ENCODE data around the gene ZMYND8. TPM values are rescaled to one million over a fixed set of nuclear protein-coding genes. Genes with fewer than 3 reads are reported as not detected.

Gene ZMYND8
- total RNA-seq, 4 donors from 2014 or later = 48.5 to 169 (median 54.1) TPM

DNA sequence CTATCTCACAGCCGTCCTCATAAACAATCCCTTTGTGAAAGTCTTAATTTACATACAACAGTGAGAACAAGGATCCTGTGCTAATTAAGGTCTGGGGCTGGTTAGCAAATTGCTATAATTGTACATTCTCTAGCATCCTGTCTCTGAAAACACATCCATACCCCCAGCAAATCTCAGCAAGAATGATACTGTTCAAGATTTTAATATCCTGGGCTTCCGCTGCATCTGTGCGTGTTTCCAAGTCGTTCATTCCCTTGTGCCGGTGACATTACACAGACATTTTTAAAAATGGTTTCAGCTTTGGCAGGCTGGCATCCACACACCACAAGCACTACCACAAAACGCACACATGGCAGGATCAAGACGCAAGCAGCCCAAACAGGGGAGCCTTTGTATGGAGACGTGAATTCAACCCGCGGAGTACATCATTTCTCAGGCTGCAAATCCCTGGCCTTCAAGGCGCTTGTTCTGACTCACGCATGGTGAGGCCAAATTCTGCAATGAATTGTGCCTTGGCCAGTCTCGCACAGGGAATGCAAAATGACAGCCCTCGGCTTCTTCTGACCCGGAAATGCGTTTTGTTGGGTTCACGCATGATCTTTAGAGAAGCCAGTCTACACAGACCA, 20.3 kb downstream of the ZMYND8 start:
- 80% methylated on average over 16 of the region's 17 CpGs for WGBS
- Histone ChIP-seq H3K27ac (peak overlapping the region; percentile 94), H3K9me3 (no peaks in the 10 kb centered on the region), H3K4me3 (no peak overlapping the region), H3K27me3 (no peaks in the 10 kb centered on the region), H3K36me3 (peaks cover 5% of the 10 kb centered on the region), H3K4me1 (peaks cover 53% of the 10 kb centered on the region)
- DNase-seq (ENCODE audit: low spot score in 2 of 2) = peak in 1 of 2 donors; percentile 77
- TF ChIP-seq, protein P1, sequence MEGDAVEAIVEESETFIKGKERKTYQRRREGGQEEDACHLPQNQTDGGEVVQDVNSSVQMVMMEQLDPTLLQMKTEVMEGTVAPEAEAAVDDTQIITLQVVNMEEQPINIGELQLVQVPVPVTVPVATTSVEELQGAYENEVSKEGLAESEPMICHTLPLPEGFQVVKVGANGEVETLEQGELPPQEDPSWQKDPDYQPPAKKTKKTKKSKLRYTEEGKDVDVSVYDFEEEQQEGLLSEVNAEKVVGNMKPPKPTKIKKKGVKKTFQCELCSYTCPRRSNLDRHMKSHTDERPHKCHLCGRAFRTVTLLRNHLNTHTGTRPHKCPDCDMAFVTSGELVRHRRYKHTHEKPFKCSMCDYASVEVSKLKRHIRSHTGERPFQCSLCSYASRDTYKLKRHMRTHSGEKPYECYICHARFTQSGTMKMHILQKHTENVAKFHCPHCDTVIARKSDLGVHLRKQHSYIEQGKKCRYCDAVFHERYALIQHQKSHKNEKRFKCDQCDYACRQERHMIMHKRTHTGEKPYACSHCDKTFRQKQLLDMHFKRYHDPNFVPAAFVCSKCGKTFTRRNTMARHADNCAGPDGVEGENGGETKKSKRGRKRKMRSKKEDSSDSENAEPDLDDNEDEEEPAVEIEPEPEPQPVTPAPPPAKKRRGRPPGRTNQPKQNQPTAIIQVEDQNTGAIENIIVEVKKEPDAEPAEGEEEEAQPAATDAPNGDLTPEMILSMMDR (IDR thresholded peaks at IDR 0.05) = no peak
- TF ChIP-seq EP300 (IDR thresholded peaks at IDR 0.05) = no peak
- no peak for TF ChIP-seq POLR2A (IDR thresholded peaks at IDR 0.05)
- peak in 1 of 3 donors; percentile 50 for TF ChIP-seq POLR2AphosphoS5 (IDR thresholded peaks at IDR 0.05)

DNA sequence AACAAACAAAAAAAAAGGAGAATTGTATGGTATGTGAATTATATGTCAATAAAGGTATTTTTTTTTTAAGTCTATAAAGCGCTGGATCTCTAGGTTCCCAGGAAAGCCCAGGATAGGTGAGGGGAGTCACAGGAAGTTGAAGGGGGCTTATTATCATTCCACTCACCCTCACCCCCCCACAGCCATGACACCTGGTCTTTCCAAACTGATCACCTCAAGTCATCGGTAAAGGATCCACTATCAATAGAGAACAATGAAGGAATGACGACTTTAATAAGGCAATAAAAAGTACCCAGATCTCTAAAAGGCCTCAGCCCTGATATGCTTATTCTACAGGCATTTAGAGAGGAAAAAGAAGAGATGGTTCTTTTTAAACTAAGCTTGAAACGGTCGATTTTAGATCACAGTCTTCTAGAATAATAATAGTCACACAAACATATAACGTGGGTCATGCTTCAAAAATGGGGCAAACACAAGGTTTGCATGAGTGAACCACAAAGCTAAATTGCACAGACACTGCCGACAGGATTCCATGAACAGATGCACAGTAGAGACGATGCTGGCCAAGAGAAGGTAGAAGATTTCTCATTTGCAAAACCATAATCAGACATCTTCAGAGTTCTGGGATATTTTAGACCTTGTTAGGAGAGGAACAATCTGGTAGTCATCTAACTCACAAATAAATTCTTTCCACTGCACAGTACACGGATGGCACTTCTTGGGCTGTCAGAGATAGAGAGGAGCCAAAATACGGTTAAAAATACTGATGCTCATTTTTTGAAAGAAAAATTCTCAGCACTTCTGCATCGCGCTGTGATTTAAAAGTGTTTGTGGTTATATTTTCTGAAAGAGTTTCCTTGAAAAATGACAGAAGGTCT, 21.0 kb downstream of the ZMYND8 start:
- Histone ChIP-seq H3K36me3 (peaks cover 5% of the 10 kb centered on the region), H3K27me3 (no peaks in the 10 kb centered on the region), H3K4me3 (no peak overlapping the region), H3K9me3 (no peaks in the 10 kb centered on the region), H3K27ac (peak overlapping the region; percentile 94), H3K4me1 (peaks cover 61% of the 10 kb centered on the region)
- WGBS = 66% methylated on average over 12 of the region's 12 CpGs
- TF ChIP-seq, protein P1 (IDR thresholded peaks at IDR 0.05) = no peak
- no peak for TF ChIP-seq POLR2AphosphoS5 (IDR thresholded peaks at IDR 0.05)
- no peak for TF ChIP-seq POLR2A (IDR thresholded peaks at IDR 0.05)
- no peak for TF ChIP-seq EP300 (IDR thresholded peaks at IDR 0.05)
- DNase-seq (ENCODE audit: low spot score in 2 of 2) = no peak

DNA sequence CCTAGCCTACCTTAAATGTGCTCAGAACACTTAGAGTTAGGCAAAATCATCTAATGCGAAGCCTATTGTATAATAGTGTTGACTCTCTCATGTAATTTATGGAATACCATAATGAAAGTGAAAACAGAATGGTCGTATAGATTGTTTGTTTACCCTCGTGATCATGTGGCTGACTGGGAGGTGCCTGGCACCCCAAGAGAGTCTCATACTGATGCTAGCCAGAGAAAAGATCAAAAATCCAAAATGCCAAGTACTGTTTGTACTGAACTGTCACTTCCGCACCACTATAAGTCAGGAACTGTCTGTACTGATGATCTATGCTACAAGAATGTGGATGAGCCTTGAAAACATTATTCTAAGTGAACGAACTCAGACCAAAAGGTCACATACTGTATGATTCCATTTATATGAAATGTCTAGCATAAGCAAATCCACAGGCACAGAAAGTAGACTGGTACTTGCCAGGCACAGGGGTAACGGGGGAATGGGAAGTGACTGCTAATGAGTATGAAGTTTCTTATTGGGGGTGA, 22.4 kb downstream of the ZMYND8 start:
- Histone ChIP-seq H3K27ac (peak overlapping the region; percentile 94), H3K27me3 (no peaks in the 10 kb centered on the region), H3K4me3 (peak overlapping the region; percentile 34), H3K36me3 (peaks cover 5% of the 10 kb centered on the region), H3K9me3 (no peaks in the 10 kb centered on the region), H3K4me1 (peaks cover 74% of the 10 kb centered on the region)
- TF ChIP-seq POLR2A (IDR thresholded peaks at IDR 0.05) (no peak), POLR2AphosphoS5 (IDR thresholded peaks at IDR 0.05) (peak; percentile 81 to 100 (median 97)), EP300 (IDR thresholded peaks at IDR 0.05) (peak; percentile 100)
- TF ChIP-seq, protein P1 (IDR thresholded peaks at IDR 0.05) = no peak
- WGBS = 16% methylated on average over 6 of the region's 6 CpGs
- DNase-seq (ENCODE audit: low spot score in 2 of 2) = no peak

DNA sequence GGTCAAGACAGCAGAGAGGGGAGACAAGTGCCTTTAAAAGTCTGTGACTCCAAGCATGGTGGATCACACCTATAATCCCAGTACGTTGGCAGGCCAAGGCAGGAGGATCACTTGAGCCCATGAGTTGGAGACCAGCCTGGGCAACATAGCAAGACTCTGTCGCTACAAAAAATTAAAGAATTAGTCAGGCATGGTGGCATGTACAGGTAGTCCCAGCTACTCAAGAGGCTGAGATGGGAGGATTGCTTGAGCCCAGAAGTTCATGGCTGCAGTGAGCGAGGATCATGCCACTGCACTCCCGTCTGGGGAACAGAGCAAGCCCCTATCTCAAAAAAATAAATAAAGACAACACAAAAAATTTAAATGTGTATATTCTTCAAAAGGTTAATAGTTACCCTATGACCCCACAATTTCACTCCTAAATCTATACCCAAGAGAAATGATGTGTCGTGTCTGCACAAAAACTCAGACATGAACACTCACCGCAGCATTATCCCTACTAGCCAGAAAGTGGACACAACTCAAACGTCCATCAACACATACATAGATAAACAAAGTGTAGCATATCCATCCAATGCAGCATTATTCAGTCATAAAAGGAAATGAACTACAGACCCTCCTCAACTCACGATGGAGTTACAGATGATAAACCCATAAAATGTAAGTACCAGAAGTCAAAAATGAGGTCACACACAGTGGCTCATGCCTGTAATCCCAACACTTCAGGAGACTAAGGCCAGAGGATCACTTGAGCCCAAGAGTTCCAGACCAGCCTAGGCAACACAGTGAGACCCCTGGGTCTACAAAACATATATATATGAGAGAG, 23.9 kb downstream of the ZMYND8 start:
- peak overlapping the region; percentile 94 for H3K27ac ChIP-seq
- no peaks in the 10 kb centered on the region for H3K27me3 ChIP-seq
- no peak for TF ChIP-seq EP300 (IDR thresholded peaks at IDR 0.05)
- TF ChIP-seq, protein P1 (IDR thresholded peaks at IDR 0.05) = no peak
- no peak for TF ChIP-seq POLR2AphosphoS5 (IDR thresholded peaks at IDR 0.05)
- TF ChIP-seq POLR2A (IDR thresholded peaks at IDR 0.05) = no peak
- H3K4me1 ChIP-seq = peaks cover 89% of the 10 kb centered on the region
- 92% methylated on average over 8 of the region's 8 CpGs for WGBS
- no peaks in the 10 kb centered on the region for H3K36me3 ChIP-seq
- H3K9me3 ChIP-seq = no peaks in the 10 kb centered on the region
- no peak overlapping the region for H3K4me3 ChIP-seq
- DNase-seq (ENCODE audit: low spot score in 2 of 2) = no peak
